Neutrophil (primary cell): ENCODE results near the gene NDUFB5.
A peak's percentile ranks its signal among the peaks of the same experiment; 100 is the strongest.
"Not testable (repeated sequence)": the region's sequence is repeated elsewhere in the genome, so short reads cannot be mapped to it uniquely, and the experiment has no call there.

Experiments used
- H3K27ac ChIP-seq: fragments of 200-600 bp; sonication (generic); 2 replicates; pipeline ENCODE4 v1.5.1; 2016; ENCODE audit warnings: mild to moderate bottlenecking, moderate library complexity
- H3K27me3 ChIP-seq: fragments of 200-600 bp; sonication (generic); 2 replicates; pipeline ENCODE4 v1.6.0; 2016; ENCODE audit warnings: mild to moderate bottlenecking
- H3K36me3 ChIP-seq: fragments of 200-600 bp; sonication (generic); 2 replicates; pipeline ENCODE4 v1.5.1; 2017
- H3K4me1 ChIP-seq, 2 experiments: fragments of 200-600 bp in 1 of 2; sonication (generic) in 1 of 2; 1 replicate in 1 of 2; 2 replicates in 1 of 2; pipeline versions ENCODE4 v1.5.1 to v1.6.1; 2013 to 2016; ENCODE audit warnings: low read depth in 1 of 2, low read length in 1 of 2, mild to moderate bottlenecking in 1 of 2, moderate library complexity in 1 of 2; ENCODE audit not compliant: control insufficient read depth in 1 of 2, insufficient read depth in 1 of 2
- H3K4me3 ChIP-seq, 2 experiments: fragments of 200-600 bp in 1 of 2; sonication (generic) in 1 of 2; 1 replicate in 1 of 2; 2 replicates in 1 of 2; pipeline ENCODE4 v1.5.1; 2013 to 2016; ENCODE audit warnings: low read depth in 1 of 2, low read length in 1 of 2, mild to moderate bottlenecking in 1 of 2, moderate library complexity in 1 of 2
- H3K9me3 ChIP-seq: fragments of 200-600 bp; sonication (generic); 2 replicates; pipeline ENCODE4 v1.5.1; 2016
- TF ChIP-seq, protein P1 (sequence below): fragments of 200-600 bp; sonication (generic); IDR thresholded peaks from 2 replicates; pipeline ENCODE4 v1.5.1; 2016; ENCODE audit warnings: antibody characterized with exemption

NDUFB5 gene

DNA sequence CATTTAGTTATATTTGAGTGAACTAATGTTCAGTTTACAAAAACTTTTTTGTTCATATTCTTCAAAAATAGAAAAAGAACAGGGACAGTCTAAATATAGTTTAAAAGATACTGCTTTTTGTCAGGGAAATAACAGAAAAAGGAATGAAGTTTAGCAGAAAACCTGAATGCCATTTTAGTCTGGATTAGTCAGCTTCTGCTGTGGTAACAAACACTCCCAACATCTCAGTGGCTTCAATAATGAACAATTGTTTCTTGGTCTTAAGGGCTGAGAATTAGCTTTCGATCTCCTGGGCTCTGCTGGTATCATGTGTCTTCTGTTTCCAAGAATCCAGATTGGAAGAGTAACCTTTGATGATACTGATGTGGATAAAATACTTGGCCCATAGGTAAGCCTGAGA is 35.9 kb downstream of the NDUFB5 start:
- Histone ChIP-seq H3K36me3 (no peaks in the 10 kb centered on the region), H3K4me3 (no peak overlapping the region), H3K9me3 (no peaks in the 10 kb centered on the region), H3K4me1 (no peaks in the 10 kb centered on the region), H3K27ac (no peak overlapping the region), H3K27me3 (no peaks in the 10 kb centered on the region)
- TF ChIP-seq, protein P1, sequence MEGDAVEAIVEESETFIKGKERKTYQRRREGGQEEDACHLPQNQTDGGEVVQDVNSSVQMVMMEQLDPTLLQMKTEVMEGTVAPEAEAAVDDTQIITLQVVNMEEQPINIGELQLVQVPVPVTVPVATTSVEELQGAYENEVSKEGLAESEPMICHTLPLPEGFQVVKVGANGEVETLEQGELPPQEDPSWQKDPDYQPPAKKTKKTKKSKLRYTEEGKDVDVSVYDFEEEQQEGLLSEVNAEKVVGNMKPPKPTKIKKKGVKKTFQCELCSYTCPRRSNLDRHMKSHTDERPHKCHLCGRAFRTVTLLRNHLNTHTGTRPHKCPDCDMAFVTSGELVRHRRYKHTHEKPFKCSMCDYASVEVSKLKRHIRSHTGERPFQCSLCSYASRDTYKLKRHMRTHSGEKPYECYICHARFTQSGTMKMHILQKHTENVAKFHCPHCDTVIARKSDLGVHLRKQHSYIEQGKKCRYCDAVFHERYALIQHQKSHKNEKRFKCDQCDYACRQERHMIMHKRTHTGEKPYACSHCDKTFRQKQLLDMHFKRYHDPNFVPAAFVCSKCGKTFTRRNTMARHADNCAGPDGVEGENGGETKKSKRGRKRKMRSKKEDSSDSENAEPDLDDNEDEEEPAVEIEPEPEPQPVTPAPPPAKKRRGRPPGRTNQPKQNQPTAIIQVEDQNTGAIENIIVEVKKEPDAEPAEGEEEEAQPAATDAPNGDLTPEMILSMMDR = no peak

DNA sequence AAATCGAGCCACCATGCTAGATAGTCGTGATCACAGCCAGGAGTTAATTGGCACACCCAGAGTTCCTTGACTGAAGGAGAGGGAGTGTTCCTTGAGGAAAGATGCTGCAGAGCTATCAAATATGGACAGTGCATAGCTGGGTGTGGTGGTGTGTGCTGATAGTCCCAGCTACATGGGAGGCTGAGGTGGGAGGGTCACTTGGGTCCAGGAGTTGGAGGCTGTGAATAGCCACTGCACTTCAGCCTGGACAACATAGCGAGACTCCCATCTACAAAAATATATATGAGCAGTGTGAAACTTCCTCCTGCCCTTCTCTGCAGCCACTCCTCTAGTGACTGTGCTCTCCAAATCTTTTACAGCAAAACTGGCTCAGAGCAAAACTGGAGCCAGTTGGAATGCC is 38.3 kb downstream of the NDUFB5 start:
- no peak overlapping the region for H3K4me3 ChIP-seq
- H3K27ac ChIP-seq = no peak overlapping the region
- no peaks in the 10 kb centered on the region for H3K27me3 ChIP-seq
- no peaks in the 10 kb centered on the region for H3K36me3 ChIP-seq
- TF ChIP-seq, protein P1 = no peak
- no peaks in the 10 kb centered on the region for H3K9me3 ChIP-seq
- H3K4me1 ChIP-seq = no peaks in the 10 kb centered on the region

DNA sequence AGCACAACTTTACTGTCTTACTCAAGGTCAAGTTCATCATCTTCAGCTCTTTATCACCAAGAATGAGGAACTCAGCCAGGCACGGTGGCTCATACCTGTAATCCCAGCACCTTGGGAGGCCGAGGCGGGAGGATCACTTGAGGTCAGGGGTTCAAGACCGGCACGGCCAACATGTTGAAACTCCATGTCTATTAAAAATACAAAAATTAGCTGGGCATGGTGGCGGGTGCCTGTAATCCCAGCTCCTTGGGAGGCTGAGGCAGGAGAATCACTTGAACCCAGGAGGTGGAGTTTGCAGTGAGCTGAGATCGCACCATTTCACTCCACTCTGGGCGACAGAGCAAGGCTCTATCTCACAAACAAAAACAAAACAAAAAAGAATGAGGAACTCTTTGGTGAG is 39.2 kb downstream of the NDUFB5 start:
- H3K9me3 ChIP-seq, H3K4me1 ChIP-seq, H3K27me3 ChIP-seq, H3K27ac ChIP-seq, H3K4me3 ChIP-seq, H3K36me3 ChIP-seq: not testable (repeated sequence)

DNA sequence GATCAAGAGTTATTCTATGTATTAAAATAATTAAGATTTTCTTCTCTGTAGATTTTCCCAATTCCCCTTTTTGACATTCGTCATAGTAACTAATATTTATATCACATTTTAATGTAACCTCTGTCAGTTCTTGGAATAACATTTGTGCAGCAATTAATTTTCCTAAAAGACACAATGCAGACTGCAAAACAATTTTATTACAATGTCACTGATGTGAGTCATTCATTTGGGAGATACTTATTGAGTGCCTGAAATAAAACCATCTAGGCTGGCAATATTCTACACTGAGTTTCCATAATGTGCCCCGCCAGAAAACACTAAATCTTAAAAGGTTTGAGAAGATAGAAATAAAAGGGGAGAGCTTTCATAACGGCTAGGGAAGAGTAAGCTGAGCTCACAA is 41.6 kb downstream of the NDUFB5 start:
- TF ChIP-seq, protein P1 = no peak
- Histone ChIP-seq H3K9me3 (no peaks in the 10 kb centered on the region), H3K27me3 (peaks cover 12% of the 10 kb centered on the region), H3K4me3 (no peak overlapping the region), H3K27ac (no peak overlapping the region), H3K36me3 (no peaks in the 10 kb centered on the region), H3K4me1 (no peaks in the 10 kb centered on the region)

DNA sequence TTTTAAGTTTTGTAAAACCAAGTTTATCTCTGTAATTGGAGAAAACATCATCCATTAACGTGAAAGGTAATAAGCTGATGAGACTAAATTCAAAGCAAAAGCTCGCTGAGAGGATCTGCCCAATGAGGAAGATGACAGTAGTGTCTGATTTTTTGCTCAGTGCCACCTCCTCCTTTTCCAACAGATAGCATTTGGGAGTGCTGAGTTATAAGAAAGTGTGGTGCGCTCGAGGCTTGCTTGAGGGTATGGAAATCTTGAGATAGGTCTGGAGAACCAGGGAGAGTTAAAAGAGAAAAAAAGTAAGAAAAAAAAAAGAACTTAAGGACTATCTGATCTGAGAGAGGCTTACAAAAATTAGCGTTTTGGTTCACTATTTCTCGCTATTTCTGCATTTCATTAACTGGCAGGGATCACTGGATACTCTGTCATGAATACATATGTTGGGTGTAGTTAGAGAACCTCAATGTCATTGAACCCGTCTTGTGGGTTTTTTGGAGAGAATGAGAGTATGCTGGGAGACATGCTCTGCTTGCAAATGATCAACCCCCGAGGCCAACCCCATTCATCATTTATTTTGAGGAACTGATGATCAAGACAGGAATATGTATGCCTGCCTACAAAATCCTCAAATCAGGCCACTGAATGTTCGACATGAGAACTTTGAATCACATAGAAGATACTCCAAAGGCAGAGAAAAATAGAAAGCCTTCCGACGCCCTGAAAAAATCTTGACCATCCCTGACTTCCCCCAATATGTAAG is 47.3 kb downstream of the NDUFB5 start:
- H3K9me3 ChIP-seq = no peaks in the 10 kb centered on the region
- TF ChIP-seq, protein P1 = no peak
- no peak overlapping the region for H3K27ac ChIP-seq
- H3K4me1 ChIP-seq = peaks cover 18 to 20% of the 10 kb centered on the region in 2 experiments
- no peaks in the 10 kb centered on the region for H3K36me3 ChIP-seq
- H3K27me3 ChIP-seq = peaks cover 60% of the 10 kb centered on the region
- peak overlapping the region; percentile 36 to 49 for H3K4me3 ChIP-seq

DNA sequence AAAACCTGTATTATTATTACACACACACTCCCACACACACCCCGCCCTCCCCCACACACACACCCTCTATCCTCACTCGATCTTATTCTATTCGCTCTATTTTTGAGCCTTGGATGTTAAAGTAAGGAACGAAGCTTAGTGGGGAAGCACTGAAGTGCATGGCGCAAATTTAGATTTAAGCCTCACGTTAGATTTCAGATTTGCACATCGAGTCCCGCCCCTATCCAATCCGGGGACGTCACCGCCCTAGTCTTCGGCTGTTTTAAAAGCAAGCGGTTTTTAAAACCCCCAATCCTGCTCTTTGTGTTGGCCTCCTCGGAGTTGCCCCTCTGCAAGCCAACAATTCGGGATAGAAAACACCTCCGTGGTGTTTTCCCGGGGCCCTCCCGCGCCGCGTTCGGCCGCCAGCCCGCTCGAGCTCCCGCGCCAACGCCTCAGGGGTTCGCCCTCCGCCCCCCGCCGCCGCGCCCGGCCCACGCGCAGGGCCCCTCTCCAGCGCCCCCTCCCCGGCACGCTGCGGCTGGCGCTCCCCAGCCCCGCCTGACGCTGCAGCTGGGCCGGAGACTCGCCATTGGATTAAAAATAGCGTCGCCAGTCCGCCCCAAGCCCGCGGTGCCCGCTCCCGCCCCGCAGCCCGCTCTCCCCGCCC is 48.0 kb downstream of the NDUFB5 start, which contains the start of gene USP13:
Gene USP13, plus strand, starts transcription at position 594 of the 649 bp plus-strand sequence. CDS start 186 bp downstream, outside the sequence.
- H3K27ac ChIP-seq = no peak within 1 kb of the TSS
- H3K4me3 ChIP-seq = peak within 1 kb of the TSS; percentile 46 to 59
- peaks cover 18 to 20% of the 10 kb centered on the region in 2 experiments for H3K4me1 ChIP-seq
- H3K9me3 ChIP-seq = no peaks in the 10 kb centered on the region
- peaks cover 60% of the 10 kb centered on the region for H3K27me3 ChIP-seq
- TF ChIP-seq, protein P1 = no peak
- H3K36me3 ChIP-seq = no peaks in the 10 kb centered on the region
